HEK293 (cell line): ENCODE results near the gene RIMS4.

Experiments
- ZNF211 ChIP-seq: fragments of 450-650 bp; formaldehyde crosslinking; IDR thresholded peaks from 2 replicates; pipeline ENCODE4 v1.5.1; 2016; ENCODE audit warnings: low read depth, missing biosample characterization, missing genetic modification characterization
- ZNF514 ChIP-seq: fragments of 450-650 bp; formaldehyde crosslinking; IDR thresholded peaks from 2 replicates; pipeline ENCODE4 v1.5.1; 2016; ENCODE audit warnings: missing biosample characterization, missing genetic modification characterization
- TF ChIP-seq, protein P1 (sequence below): fragments of 450-650 bp; formaldehyde crosslinking; IDR thresholded peaks from 2 replicates; pipeline ENCODE4 v1.5.1; 2016; ENCODE audit warnings: missing biosample characterization, missing genetic modification characterization
- TF ChIP-seq, protein P2 (sequence below): fragments of 450-650 bp; formaldehyde crosslinking; IDR thresholded peaks from 2 replicates; pipeline ENCODE4 v1.5.1; 2016; ENCODE audit warnings: missing biosample characterization, missing genetic modification characterization, low read depth

DNA sequence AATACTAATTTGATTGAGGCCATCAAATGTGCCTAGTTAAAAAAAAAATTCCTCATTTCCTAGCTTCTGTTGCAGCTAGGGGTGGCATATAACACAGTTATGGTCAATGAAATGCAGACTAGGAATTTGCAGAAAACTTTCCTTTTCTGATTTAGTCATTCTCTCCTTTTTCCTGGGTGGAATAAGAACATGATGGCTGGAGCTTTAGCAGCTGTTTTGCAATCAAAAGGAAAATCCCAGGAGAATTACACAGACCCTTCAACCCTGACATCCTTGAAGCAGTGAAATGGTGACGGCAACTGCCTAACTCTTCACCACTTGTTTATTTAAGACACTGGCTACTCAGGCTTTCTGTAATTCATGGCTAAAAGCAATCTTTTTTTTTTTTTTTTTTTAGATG, 23.1 kb upstream of the RIMS4 start:
- TF ChIP-seq ZNF514 (tag by site-specific recombination): no peak
- TF ChIP-seq ZNF211: no peak
- TF ChIP-seq, protein P1, sequence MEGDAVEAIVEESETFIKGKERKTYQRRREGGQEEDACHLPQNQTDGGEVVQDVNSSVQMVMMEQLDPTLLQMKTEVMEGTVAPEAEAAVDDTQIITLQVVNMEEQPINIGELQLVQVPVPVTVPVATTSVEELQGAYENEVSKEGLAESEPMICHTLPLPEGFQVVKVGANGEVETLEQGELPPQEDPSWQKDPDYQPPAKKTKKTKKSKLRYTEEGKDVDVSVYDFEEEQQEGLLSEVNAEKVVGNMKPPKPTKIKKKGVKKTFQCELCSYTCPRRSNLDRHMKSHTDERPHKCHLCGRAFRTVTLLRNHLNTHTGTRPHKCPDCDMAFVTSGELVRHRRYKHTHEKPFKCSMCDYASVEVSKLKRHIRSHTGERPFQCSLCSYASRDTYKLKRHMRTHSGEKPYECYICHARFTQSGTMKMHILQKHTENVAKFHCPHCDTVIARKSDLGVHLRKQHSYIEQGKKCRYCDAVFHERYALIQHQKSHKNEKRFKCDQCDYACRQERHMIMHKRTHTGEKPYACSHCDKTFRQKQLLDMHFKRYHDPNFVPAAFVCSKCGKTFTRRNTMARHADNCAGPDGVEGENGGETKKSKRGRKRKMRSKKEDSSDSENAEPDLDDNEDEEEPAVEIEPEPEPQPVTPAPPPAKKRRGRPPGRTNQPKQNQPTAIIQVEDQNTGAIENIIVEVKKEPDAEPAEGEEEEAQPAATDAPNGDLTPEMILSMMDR (tag by site-specific recombination): no peak
- TF ChIP-seq, protein P2, sequence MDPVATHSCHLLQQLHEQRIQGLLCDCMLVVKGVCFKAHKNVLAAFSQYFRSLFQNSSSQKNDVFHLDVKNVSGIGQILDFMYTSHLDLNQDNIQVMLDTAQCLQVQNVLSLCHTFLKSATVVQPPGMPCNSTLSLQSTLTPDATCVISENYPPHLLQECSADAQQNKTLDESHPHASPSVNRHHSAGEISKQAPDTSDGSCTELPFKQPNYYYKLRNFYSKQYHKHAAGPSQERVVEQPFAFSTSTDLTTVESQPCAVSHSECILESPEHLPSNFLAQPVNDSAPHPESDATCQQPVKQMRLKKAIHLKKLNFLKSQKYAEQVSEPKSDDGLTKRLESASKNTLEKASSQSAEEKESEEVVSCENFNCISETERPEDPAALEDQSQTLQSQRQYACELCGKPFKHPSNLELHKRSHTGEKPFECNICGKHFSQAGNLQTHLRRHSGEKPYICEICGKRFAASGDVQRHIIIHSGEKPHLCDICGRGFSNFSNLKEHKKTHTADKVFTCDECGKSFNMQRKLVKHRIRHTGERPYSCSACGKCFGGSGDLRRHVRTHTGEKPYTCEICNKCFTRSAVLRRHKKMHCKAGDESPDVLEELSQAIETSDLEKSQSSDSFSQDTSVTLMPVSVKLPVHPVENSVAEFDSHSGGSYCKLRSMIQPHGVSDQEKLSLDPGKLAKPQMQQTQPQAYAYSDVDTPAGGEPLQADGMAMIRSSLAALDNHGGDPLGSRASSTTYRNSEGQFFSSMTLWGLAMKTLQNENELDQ (tag by site-specific recombination): no peak
